BE2C (cell line): Measurements from ENCODE around the gene CTTN.

Experiments
- DNase-seq: peaks from one replicate; pipeline ENCODE4 v3.0.0-alpha.2; 2020
- H3K27me3 ChIP-seq: fragments of 250-450 bp; sonication (Bioruptor Pico); 2 replicates; pipeline ENCODE4 v1.5.1; 2020; ENCODE audit warnings: mild to moderate bottlenecking
- H3K36me3 ChIP-seq: fragments of 250-450 bp; sonication (Bioruptor Pico); 2 replicates; pipeline ENCODE4 v1.5.1; 2020; ENCODE audit warnings: mild to moderate bottlenecking
- H3K4me1 ChIP-seq: fragments of 250-450 bp; sonication (Bioruptor Pico); 2 replicates; pipeline ENCODE4 v1.5.1; 2020
- H3K4me3 ChIP-seq: 2 replicates; pipeline ENCODE4 v1.5.1; 2011; ENCODE audit warnings: low read depth, low read length
- H3K9me3 ChIP-seq: fragments of 250-450 bp; sonication (Bioruptor Pico); 2 replicates; pipeline ENCODE4 v1.5.1; 2020
- TF ChIP-seq, protein P1 (sequence below): IDR thresholded peaks from 2 replicates; pipeline ENCODE4 v1.5.1; 2012; ENCODE audit warnings: mild to moderate bottlenecking, low read depth, low read length

CTTN gene

DNA sequence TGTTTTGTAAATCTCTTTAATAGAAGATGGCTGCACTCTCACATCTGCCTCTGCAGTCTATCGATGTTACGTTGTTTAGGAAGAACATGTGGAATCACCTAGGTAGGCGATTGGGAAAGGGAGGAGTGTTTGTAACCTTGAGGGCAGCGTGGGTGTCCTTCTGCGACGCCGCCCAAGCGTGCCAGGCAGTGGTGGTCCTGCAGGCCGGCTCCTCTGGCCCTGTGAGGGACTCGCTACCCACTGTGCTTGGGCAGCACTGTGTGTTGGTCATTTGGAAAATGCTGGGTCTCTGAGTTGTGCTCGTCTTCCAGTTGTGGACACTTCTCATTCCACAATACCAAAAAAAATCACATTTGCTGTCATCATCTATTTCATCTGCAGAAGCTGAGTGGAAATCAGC lies 29.1 kb downstream of the CTTN start:
- H3K4me3 ChIP-seq, result no peak overlapping the region
- H3K4me1 ChIP-seq, result no peaks in the 10 kb centered on the region
- TF ChIP-seq, protein P1, sequence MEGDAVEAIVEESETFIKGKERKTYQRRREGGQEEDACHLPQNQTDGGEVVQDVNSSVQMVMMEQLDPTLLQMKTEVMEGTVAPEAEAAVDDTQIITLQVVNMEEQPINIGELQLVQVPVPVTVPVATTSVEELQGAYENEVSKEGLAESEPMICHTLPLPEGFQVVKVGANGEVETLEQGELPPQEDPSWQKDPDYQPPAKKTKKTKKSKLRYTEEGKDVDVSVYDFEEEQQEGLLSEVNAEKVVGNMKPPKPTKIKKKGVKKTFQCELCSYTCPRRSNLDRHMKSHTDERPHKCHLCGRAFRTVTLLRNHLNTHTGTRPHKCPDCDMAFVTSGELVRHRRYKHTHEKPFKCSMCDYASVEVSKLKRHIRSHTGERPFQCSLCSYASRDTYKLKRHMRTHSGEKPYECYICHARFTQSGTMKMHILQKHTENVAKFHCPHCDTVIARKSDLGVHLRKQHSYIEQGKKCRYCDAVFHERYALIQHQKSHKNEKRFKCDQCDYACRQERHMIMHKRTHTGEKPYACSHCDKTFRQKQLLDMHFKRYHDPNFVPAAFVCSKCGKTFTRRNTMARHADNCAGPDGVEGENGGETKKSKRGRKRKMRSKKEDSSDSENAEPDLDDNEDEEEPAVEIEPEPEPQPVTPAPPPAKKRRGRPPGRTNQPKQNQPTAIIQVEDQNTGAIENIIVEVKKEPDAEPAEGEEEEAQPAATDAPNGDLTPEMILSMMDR, result no peak
- no peak for DNase-seq
- peaks cover 75% of the 10 kb centered on the region for H3K36me3 ChIP-seq
- H3K27me3 ChIP-seq, result no peaks in the 10 kb centered on the region
- H3K9me3 ChIP-seq, result no peaks in the 10 kb centered on the region

DNA sequence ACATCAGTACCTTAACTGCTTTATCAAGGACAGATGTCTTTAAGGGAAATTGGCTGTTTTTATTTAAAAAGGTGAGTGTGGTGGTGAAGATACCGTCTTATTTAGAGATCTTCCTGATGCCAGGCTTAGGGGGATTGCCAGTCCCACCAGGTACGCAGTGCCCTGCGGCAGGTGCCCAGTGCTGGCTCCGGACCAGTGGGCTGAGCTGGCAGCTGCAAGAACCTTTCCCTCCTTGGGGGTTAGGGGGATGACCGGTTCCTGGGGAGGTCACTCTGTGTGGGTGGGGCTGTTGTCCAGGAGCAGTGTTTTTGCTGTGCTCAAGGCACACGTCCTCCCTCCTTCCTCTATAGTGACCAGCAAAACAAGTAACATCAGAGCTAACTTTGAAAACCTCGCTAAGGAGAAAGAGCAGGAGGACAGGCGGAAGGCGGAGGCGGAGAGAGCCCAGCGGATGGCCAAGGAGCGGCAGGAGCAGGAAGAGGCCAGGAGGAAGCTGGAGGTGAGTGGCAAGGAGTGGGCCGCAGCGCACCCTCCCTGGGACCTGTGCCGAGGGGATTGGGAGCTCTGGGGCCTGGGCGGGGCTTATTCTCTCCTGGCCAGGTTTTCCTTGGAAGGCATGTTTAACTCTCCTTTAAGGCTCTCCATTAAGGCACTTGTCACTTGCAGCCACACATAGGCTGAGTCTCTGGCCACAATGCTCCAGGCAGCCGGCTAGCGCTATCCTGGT lies 30.5 kb downstream of the CTTN start:
- peaks cover 75% of the 10 kb centered on the region for H3K36me3 ChIP-seq

DNA sequence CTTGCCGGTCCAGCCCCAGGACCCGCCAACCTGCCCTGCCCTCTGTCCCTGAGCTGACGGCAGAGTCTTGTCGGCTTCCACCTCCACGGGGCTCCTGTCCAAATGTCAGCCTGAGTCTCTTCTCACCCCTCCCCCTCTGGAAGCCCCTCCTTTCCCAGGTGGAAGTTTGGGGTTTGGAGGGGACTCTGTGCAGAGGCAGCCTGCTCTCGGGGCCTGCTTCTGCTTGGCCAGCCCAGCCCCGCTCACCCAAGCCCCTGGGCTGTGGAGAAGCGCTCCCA lies 31.0 kb downstream of the CTTN start:
- Histone ChIP-seq H3K4me1 (no peaks in the 10 kb centered on the region), H3K9me3 (no peaks in the 10 kb centered on the region), H3K27me3 (no peaks in the 10 kb centered on the region), H3K4me3 (no peak overlapping the region), H3K36me3 (peaks cover 78% of the 10 kb centered on the region)
- DNase-seq, result no peak
- TF ChIP-seq, protein P1, result no peak

More for the DNA sequence above, 30.5 kb downstream of the CTTN start:
- Histone ChIP-seq H3K9me3 (no peaks in the 10 kb centered on the region), H3K27me3 (no peaks in the 10 kb centered on the region), H3K4me3 (no peak overlapping the region), H3K4me1 (no peaks in the 10 kb centered on the region)
- no peak for DNase-seq
- TF ChIP-seq, protein P1, result no peak

DNA sequence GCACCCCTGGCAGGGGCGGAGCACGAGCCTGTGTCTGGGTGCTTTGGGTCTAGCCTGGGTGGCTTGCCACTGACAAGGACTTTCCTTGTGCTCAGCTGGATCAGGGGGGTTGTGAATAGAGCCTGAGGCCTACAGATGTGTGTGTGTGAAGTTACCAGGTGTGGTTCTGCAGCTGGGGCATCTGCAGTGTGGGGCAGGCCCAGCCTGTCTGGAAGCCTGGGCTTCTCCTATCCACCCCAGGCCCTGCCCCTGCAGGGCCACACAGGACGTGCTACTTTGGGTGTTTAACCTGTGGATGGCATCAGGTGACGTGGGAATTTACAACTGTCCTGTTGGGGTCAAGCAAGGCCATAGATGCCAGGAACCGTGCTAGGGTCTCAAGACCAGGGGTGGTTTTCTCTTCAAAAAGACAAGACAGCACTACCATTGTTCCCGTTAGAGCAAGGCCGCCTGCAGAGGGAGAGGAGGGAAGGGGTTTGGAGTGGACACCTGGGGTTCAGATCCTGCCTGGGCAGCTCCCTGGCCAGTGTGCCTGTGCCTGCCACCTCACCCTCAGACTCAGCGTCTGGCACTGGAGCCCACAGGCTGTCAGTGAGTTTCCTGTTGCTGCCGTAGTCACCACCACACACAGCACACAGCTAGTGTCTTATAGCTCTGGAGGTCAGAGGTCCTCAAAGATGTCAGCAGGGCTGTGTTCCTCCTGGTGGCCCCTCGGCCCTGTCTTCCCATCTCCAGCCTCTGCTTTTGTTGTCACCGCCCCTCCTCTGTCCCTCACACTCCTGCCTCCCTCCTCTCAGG lies 31.6 kb downstream of the CTTN start:
- Histone ChIP-seq H3K4me3 (no peak overlapping the region), H3K27me3 (no peaks in the 10 kb centered on the region), H3K9me3 (no peaks in the 10 kb centered on the region), H3K4me1 (no peaks in the 10 kb centered on the region), H3K36me3 (peaks cover 80% of the 10 kb centered on the region)
- TF ChIP-seq, protein P1, result no peak
- DNase-seq, result no peak

DNA sequence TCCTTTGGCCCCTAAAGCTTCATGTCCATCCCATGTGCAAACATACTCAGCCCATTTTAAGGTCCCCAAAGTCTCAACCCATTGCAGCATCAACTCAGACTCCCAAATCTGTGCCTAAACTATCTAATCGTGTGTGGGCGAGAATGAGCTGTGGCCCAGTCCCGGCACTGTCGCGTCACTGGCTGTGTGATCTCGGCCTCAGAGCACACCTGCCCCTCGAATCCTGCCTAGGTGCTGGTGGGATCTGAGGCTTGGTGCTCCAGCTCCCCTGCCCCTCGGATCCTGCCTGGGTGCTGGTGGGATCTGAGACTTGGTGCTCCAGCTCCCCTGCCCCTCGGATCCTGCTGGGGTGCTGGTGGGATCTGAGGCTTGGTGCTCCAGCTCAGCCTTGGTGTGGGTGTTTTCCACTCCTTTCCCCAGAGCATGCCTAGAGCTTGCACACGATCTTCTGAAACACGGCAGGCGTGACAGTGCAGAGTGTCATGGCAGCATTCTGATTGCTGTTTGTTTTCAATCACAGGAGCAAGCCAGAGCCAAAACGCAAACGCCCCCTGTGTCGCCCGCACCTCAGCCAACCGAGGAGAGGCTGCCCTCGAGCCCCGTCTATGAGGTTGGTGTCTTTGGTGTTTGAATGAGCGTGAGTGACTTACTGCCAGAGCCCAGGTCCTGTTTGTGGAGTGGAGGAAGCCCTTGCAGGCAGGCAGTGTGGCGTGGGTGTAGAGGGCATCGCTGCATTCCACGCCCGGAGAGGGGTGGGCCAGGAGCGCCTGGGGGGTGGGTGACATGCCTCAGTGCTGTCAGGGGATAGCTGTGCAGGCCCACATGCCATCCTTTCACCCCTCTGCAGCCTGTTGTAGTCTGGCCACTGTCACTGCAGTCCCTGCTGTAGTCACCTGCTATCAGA lies 32.6 kb downstream of the CTTN start:
- Histone ChIP-seq H3K4me1 (no peaks in the 10 kb centered on the region), H3K36me3 (peaks cover 77% of the 10 kb centered on the region), H3K27me3 (no peaks in the 10 kb centered on the region), H3K4me3 (no peak overlapping the region), H3K9me3 (no peaks in the 10 kb centered on the region)
- TF ChIP-seq, protein P1, result no peak
- DNase-seq, result no peak
